ENCODE data around the gene POGK.

Gene POGK

DNA sequence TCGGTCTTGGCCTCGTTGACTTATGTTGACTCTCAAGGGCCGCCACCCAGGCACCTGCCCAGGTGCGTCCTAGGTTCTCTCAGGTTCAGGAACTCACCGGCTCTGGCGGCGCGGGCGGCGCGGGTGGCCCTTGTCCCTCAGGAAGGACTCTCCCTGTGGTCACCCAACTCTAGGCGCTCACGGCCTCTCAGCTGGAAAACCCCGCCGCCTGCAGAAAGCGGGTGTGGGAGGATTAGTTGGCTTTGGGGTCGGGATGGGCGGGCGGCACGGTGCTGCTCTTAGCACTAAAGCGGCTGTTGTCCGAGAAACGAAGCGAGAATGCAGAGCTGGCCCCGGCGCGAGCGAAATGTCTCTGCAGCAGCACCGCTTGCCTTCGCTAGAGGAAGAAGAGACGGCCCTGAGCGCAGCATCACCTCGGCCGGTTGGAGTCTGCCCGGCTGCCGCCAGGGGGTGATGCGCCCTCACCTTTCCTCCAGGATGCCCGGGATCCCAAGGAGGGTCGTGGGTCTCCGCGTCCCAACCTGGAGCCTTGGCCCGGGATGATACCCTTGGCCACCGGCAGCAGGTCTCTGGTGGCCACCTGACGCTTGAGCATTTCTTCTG, 44.9 kb downstream of the POGK start:
- Histone ChIP-seq H3K4me3 (replicated peaks; ENCODE audit: low read depth, low read length) (no peak overlapping the region), H3K36me3 (ENCODE audit: control insufficient read depth, insufficient read depth, low read length) (no peaks in the 10 kb centered on the region), H3K27me3 (replicated peaks; ENCODE audit: control insufficient read depth, insufficient read depth, low read length) (no peaks in the 10 kb centered on the region)
- DNase-seq (ENCODE audit: extremely low read depth, insufficient read length), result peak; percentile 27
- TF ChIP-seq, protein P1, sequence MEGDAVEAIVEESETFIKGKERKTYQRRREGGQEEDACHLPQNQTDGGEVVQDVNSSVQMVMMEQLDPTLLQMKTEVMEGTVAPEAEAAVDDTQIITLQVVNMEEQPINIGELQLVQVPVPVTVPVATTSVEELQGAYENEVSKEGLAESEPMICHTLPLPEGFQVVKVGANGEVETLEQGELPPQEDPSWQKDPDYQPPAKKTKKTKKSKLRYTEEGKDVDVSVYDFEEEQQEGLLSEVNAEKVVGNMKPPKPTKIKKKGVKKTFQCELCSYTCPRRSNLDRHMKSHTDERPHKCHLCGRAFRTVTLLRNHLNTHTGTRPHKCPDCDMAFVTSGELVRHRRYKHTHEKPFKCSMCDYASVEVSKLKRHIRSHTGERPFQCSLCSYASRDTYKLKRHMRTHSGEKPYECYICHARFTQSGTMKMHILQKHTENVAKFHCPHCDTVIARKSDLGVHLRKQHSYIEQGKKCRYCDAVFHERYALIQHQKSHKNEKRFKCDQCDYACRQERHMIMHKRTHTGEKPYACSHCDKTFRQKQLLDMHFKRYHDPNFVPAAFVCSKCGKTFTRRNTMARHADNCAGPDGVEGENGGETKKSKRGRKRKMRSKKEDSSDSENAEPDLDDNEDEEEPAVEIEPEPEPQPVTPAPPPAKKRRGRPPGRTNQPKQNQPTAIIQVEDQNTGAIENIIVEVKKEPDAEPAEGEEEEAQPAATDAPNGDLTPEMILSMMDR (IDR thresholded peaks at IDR 0.05; ENCODE audit: insufficient read depth, low read length, poor library complexity, severe bottlenecking), result peak; percentile 56

DNA sequence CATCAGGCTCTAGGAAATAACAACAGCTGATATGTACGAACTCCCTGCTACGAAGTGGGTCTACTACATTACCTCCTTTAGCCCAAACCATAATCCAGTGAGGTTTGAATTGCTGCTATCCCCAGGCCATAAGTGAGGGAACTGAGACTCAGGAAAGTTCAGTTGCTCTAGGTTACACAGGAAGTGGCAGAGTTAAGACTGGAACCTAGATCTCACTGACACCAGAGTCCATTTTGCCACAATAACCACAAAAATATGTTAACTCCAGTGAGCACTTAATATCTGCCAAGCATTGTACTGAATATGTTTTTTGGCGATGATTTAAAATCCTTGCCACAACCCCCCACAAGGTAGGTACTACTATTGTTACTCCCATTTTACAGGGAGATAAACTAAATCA, 45.7 kb downstream of the POGK start:
- no peaks in the 10 kb centered on the region for H3K27me3 ChIP-seq (replicated peaks; ENCODE audit: control insufficient read depth, insufficient read depth, low read length)
- no peak for DNase-seq (ENCODE audit: extremely low read depth, insufficient read length)
- no peak overlapping the region for H3K4me3 ChIP-seq (replicated peaks; ENCODE audit: low read depth, low read length)
- no peaks in the 10 kb centered on the region for H3K36me3 ChIP-seq (ENCODE audit: control insufficient read depth, insufficient read depth, low read length)
- TF ChIP-seq, protein P1 (IDR thresholded peaks at IDR 0.05; ENCODE audit: insufficient read depth, low read length, poor library complexity, severe bottlenecking), result no peak

DNA sequence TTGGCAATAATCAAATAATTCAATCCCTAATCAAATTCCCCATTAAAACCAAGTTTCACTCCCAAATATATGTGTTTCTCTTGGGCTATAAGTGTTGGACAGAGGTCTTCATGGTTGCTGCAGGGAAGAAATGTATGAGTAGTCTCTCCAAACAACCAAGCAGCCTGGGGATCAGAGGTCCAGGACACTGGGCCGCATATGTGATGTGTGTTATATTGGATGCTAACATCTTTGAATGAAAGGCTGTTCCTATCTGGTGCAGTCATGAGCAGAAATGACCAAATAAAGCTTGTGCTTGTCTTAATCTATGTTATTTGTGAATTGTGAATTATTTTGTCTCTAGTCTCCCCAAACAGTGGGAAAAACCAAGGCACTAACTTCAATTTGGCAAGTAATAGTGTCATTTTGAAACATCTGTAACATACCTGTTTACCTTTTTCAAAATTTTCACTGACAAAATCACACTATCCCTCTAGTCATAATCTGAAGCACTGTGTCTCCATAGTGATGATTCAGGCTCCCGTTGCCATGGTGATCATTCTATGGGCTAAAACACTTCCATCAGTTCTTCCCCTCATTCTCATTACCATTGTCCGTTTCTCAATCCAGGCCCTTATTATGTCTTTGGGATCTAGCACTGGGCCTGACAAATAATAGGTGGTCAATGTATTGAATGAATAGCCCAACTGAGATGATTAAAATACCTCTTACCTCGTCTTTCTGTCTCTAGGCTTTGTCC, 49.3 kb downstream of the POGK start:
- no peak overlapping the region for H3K4me3 ChIP-seq (replicated peaks; ENCODE audit: low read depth, low read length)
- no peaks in the 10 kb centered on the region for H3K36me3 ChIP-seq (ENCODE audit: control insufficient read depth, insufficient read depth, low read length)
- TF ChIP-seq, protein P1 (IDR thresholded peaks at IDR 0.05; ENCODE audit: insufficient read depth, low read length, poor library complexity, severe bottlenecking), result no peak
- no peak for DNase-seq (ENCODE audit: extremely low read depth, insufficient read length)
- no peaks in the 10 kb centered on the region for H3K27me3 ChIP-seq (replicated peaks; ENCODE audit: control insufficient read depth, insufficient read depth, low read length)

DNA sequence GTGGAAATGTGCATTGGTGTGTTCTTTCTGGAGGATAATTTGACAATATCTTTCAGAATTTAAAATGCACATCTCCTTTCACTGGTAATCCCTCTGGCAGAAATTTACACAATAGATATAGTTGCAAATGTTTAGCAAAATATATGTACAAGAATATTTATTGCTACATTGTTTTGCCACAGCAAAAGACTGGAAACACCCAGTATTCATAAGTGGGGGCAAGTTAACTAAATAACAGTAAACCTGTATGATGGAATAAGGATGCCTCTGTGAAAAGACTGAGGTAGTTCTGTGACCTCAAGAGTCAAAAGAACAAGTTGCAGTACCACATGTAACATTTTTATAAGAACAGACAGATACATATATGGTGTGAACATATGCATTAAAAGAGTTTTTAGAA, 50.5 kb downstream of the POGK start:
- Histone ChIP-seq H3K36me3 (ENCODE audit: control insufficient read depth, insufficient read depth, low read length) (no peaks in the 10 kb centered on the region), H3K4me3 (replicated peaks; ENCODE audit: low read depth, low read length) (no peak overlapping the region), H3K27me3 (replicated peaks; ENCODE audit: control insufficient read depth, insufficient read depth, low read length) (no peaks in the 10 kb centered on the region)
- TF ChIP-seq, protein P1 (IDR thresholded peaks at IDR 0.05; ENCODE audit: insufficient read depth, low read length, poor library complexity, severe bottlenecking), result no peak
- no peak for DNase-seq (ENCODE audit: extremely low read depth, insufficient read length)

DNA sequence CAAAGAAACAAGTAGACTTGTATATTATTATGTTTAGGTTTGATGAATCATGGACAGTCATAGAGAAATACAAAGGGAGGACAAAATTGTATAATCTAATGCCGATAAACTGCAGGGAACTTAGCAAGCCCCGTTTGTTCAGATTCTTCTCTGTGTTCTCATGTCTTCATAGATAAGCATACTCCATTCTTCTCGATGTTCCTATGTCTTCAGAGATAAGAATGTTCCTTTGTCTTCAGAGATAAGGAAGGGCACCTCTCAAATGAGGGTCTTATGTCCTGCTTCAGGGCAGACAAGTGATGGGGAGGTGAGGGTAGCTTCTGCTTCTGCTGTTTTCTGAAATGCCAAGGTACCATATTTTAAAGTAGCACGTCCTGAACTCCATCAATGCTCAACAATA, 56.5 kb downstream of the POGK start:
- no peaks in the 10 kb centered on the region for H3K27me3 ChIP-seq (replicated peaks; ENCODE audit: control insufficient read depth, insufficient read depth, low read length)
- no peaks in the 10 kb centered on the region for H3K36me3 ChIP-seq (ENCODE audit: control insufficient read depth, insufficient read depth, low read length)
- no peak overlapping the region for H3K4me3 ChIP-seq (replicated peaks; ENCODE audit: low read depth, low read length)
- no peak for DNase-seq (ENCODE audit: extremely low read depth, insufficient read length)
- TF ChIP-seq, protein P1 (IDR thresholded peaks at IDR 0.05; ENCODE audit: insufficient read depth, low read length, poor library complexity, severe bottlenecking), result no peak
